GM12878 (cell line): Measurements from ENCODE around the gene RIMBP2. TPM values are rescaled to one million over a fixed set of nuclear protein-coding genes. Genes with fewer than 3 reads are reported as not detected.

ENCODE experiments used
- ATAC-seq: fragments of 200-7000 bp; cut with Tn5 transposase; 3 replicates; pipeline ENCODE4 v1.9.1; 2020; ENCODE audit warnings: mild to moderate bottlenecking, moderate library complexity
- BruUV-seq: library from RNA; stranded (reverse); fragments of 400-500 nt; replicated peaks from 2 replicates; lab custom pipeline; 2021; lab: Mats Ljungman, UMichigan
- CTCF ChIA-PET: fragments of 300-600 bp; sonication (Branson Sonifier 250); formaldehyde crosslinking; extraction: SDS; loops from one replicate; lab custom pipeline; 2021; ENCODE audit warnings: inconsistent platforms; lab: Yijun Ruan, JAX
- POLR2A ChIA-PET: fragments of 350-600 bp; formaldehyde crosslinking; extraction: SDS; loops from one replicate; lab custom pipeline; 2021; ENCODE audit warnings: inconsistent platforms; lab: Charles Lee
- RAD21 ChIA-PET: fragments of 300-600 bp; sonication (Branson Sonifier 250); formaldehyde crosslinking; loops from one replicate; lab custom pipeline; 2023; ENCODE audit warnings: antibody characterized with exemption; ENCODE audit not compliant: unreplicated experiment; lab: Charles Lee
- SMC1A ChIA-PET: fragments of 300-600 bp; sonication (Branson Sonifier 250); formaldehyde crosslinking; loops from one replicate; lab custom pipeline; 2023; ENCODE audit not compliant: unreplicated experiment, uncharacterized antibody; lab: Charles Lee
- DNase-seq: peaks from one replicate; pipeline ENCODE4 v3.0.0-alpha.2; 2011; ENCODE audit warnings: low read depth, low spot score
- FAIRE-seq: peaks from 3 replicates; lab custom pipeline; 2011; peaks lifted over from hg19 to GRCh38; lab: Jason Lieb, UNC
- H2AFZ ChIP-seq: 2 replicates; pipeline ENCODE4 v1.6.0; 2011; ENCODE audit warnings: low read depth, low read length, control low read depth; ENCODE audit not compliant: control insufficient read depth
- H3K27ac ChIP-seq: 2 replicates; pipeline ENCODE4 v1.5.1; 2011; ENCODE audit warnings: control low read depth; ENCODE audit not compliant: control insufficient read depth, insufficient read depth
- H3K27me3 ChIP-seq, 2 experiments: replicated peaks in 1 of 2; 2 replicates each; pipeline versions ENCODE4 v1.6.0 to v1.6.1; 2011; ENCODE audit warnings: low read length in 1 of 2; ENCODE audit not compliant: control insufficient read depth in 2 of 2, insufficient read depth in 2 of 2
- H3K36me3 ChIP-seq, 2 experiments: 2 replicates each; pipeline ENCODE4 v1.5.1; 2011; ENCODE audit warnings: low read length in 1 of 2; ENCODE audit not compliant: control insufficient read depth in 2 of 2, insufficient read depth in 2 of 2
- H3K4me1 ChIP-seq: 2 replicates; pipeline ENCODE4 v1.6.1; 2011; ENCODE audit warnings: mild to moderate bottlenecking, low read length, moderate library complexity, mixed read lengths; ENCODE audit not compliant: control insufficient read depth, insufficient read depth
- H3K4me2 ChIP-seq: 2 replicates; pipeline ENCODE4 v1.6.0; 2011; ENCODE audit warnings: control low read depth; ENCODE audit not compliant: control insufficient read depth, insufficient read depth
- H3K4me3 ChIP-seq: fragments of 200-600 bp; sonication (generic); 2 replicates; pipeline ENCODE4 v1.5.1; 2016
- H3K79me2 ChIP-seq: 2 replicates; pipeline ENCODE4 v1.6.0; 2011; ENCODE audit warnings: low read length; ENCODE audit not compliant: control insufficient read depth, insufficient read depth
- H3K9ac ChIP-seq: 2 replicates; pipeline ENCODE4 v1.8.0; 2011; ENCODE audit warnings: low read length, control low read depth, mixed read lengths; ENCODE audit not compliant: control insufficient read depth, insufficient read depth
- H3K9me3 ChIP-seq: replicated peaks from 3 replicates; pipeline ENCODE4 v1.5.1; 2011; ENCODE audit warnings: mild to moderate bottlenecking, low read length; ENCODE audit not compliant: control insufficient read depth, insufficient read depth
- H4K20me1 ChIP-seq: 2 replicates; pipeline ENCODE4 v1.6.0; 2011; ENCODE audit not compliant: control insufficient read depth, insufficient read depth
- BMI1 ChIP-seq: fragments of 450-650 bp; IDR thresholded peaks from 2 replicates; pipeline ENCODE4 v1.6.1; 2016; ENCODE audit warnings: mild to moderate bottlenecking, moderate library complexity, borderline replicate concordance
- CHD2 ChIP-seq: IDR thresholded peaks from 2 replicates; pipeline ENCODE4 v1.6.1; 2011; ENCODE audit warnings: low read depth, low read length, improper control_type of control experiment, borderline replicate concordance
- CREM ChIP-seq: IDR thresholded peaks from 2 replicates; pipeline ENCODE4 v1.6.1; 2014; ENCODE audit warnings: antibody characterized with exemption, low read depth
- NFIC ChIP-seq: IDR thresholded peaks from 2 replicates; pipeline ENCODE4 v1.6.1; 2012; ENCODE audit warnings: low read depth, mild to moderate bottlenecking, inconsistent platforms, low read length, moderate library complexity
- NFXL1 ChIP-seq: fragments of 450-650 bp; IDR thresholded peaks from 2 replicates; pipeline ENCODE4 v1.6.1; 2017; ENCODE audit warnings: antibody characterized with exemption, mild to moderate bottlenecking, borderline replicate concordance
- NR2C1 ChIP-seq: fragments of 450-650 bp; IDR thresholded peaks from 2 replicates; pipeline ENCODE4 v1.6.1; 2017; ENCODE audit warnings: antibody characterized with exemption, mild to moderate bottlenecking, moderate library complexity
- RB1 ChIP-seq: fragments of 450-650 bp; formaldehyde crosslinking; IDR thresholded peaks from 2 replicates; pipeline ENCODE4 v1.6.1; 2017; ENCODE audit warnings: mild to moderate bottlenecking, borderline replicate concordance
- SIN3A ChIP-seq: IDR thresholded peaks from 2 replicates; pipeline ENCODE4 v1.6.1; 2012; ENCODE audit warnings: low read depth, low read length, improper control_type of control experiment
- YBX1 ChIP-seq: fragments of 450-650 bp; IDR thresholded peaks from 2 replicates; pipeline ENCODE4 v1.6.1; 2016; ENCODE audit warnings: antibody characterized with exemption
- ZZZ3 ChIP-seq: IDR thresholded peaks from 2 replicates; pipeline ENCODE4 v1.6.1; 2011; ENCODE audit warnings: low read depth; ENCODE audit not compliant: control insufficient read depth, insufficient read length
- WGBS: methylation state at CpG from one replicate; pipeline ENCODE4 v1.1.6; 2016; ENCODE audit warnings: low lambda C conversion rate; ENCODE audit not compliant: insufficient replicate concordance, insufficient coverage; ENCODE audit errors: missing lambda C conversion rate; 5-methylcytosine and 5-hydroxymethylcytosine counted together
- in situ Hi-C: fragments of 300-500 bp; cut with MboI; formaldehyde crosslinking; loops from 9 replicates; pipeline ENCODE4 v1.14.3; 2018; ENCODE audit warnings: mixed read lengths
- intact Hi-C: fragments of 100-400 bp; cut with micrococcal nuclease; formaldehyde crosslinking; loops from one replicate; pipeline ENCODE4 v1.14.2; 2022; ENCODE audit not compliant: unreplicated experiment
- polyA plus RNA-seq, 11 experiments: library from polyadenylated mRNA; depleted of rRNA in 4 of 11; unstranded in 6 of 11; stranded (reverse) in 5 of 11; fragments of >200 nt; fragmentation: Nextera tagmentation in 4 of 11; fragmentation: Illumina TruSeq in 1 of 11; extraction: Ambion mirVana in 4 of 11; extraction: Trizol in 1 of 11; gene quantifications; 1 replicate in 1 of 11; 2 replicates in 10 of 11; pipeline versions ENCODE4 v1.2.1 to v1.2.3, GENCODE V29; 2011 to 2016; ENCODE audit warnings: inconsistent platforms in 2 of 11, missing spikeins in 2 of 11, low read depth in 1 of 11
- total RNA-seq, 4 experiments: library from RNA; depleted of rRNA in 3 of 4; stranded (reverse); fragments of >200 nt in 3 of 4; fragmentation: Illumina TruSeq in 1 of 4; extraction: Trizol in 1 of 4; gene quantifications; 2 replicates each; pipeline versions ENCODE4 v1.2.1 to v1.2.3, GENCODE V29; 2013 to 2021
- TF ChIP-seq, protein P1 (sequence below): IDR thresholded peaks from 2 replicates; pipeline ENCODE4 v1.6.1; 2011; ENCODE audit warnings: mild to moderate bottlenecking, low read depth, low read length, moderate library complexity; ENCODE audit not compliant: insufficient replicate concordance
- TF ChIP-seq, protein P2 (sequence below): IDR thresholded peaks from 2 replicates; pipeline ENCODE4 v1.6.1; 2012; ENCODE audit warnings: low read depth, low read length, improper control_type of control experiment

Gene RIMBP2
- total and polyA plus RNA-seq, 10 of the 15 experiments (the other 5 are each of a cell fraction or from before 2014, with no cell fraction given), result 0.04 to 2.9 (median 0.07) TPM; not detected in 1

DNA sequence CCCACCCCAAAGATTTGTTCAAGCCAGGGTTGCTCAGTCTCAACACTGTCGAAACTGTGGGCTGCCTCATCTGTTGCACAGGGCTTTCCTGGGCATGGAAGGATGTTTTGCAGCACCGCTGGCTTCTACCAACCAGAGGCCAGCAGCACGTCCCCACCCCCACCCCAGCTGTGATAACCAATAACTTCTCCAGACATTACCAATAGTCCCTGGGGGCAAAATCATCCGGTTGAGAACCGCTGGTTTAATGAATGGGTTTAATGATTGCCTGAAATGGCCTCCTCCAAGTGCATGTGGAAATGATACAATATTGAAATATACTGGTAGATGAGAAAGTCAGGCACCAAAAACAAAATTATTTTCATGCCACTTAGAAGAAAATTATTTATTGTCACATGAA lies 44.5 kb downstream of the RIMBP2 start (continued):
- TF ChIP-seq, protein P1, sequence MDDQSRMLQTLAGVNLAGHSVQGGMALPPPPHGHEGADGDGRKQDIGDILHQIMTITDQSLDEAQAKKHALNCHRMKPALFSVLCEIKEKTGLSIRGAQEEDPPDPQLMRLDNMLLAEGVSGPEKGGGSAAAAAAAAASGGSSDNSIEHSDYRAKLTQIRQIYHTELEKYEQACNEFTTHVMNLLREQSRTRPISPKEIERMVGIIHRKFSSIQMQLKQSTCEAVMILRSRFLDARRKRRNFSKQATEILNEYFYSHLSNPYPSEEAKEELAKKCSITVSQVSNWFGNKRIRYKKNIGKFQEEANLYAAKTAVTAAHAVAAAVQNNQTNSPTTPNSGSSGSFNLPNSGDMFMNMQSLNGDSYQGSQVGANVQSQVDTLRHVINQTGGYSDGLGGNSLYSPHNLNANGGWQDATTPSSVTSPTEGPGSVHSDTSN, result no peak
- TF ChIP-seq SIN3A (no peak), BMI1 (no peak)

DNA sequence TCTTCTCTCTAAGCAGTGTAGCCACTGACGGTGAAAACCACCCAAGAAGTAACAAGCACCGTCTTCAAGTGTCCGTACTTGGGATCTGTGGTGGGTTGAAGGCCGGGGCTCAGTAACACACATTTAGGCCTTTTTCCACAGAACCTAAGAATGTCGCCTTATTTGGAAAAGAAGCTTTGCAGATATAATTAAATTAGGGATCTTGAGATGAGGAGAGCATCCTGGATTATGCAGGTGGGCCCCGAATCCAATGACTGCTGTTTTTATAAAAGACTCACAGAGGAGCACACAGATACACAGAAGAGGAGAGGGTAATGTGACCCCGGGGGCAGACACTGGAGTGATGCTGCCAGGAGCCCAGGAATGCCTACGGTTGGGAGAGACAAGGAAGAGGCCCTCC lies 46.3 kb downstream of the RIMBP2 start:
- H4K20me1 ChIP-seq, result no peaks in the 10 kb centered on the region
- no peaks in the 10 kb centered on the region for H3K27me3 ChIP-seq
- H3K9me3 ChIP-seq, result no peaks in the 10 kb centered on the region; the same call in 2 of the 3 replicates
- in situ Hi-C loops, result no loop called here
- ChIA-PET POLR2A (no interaction called here), CTCF (interaction anchor here (0.9 kb wide), 1 partner anchor 12 kb away, joined by 3 read pairs; no protein-coding TSS in a partner anchor), RAD21 (no interaction called here), SMC1A (interaction anchor here (1.2 kb wide), 1 partner anchor 17 kb away, joined by 3 read pairs; no protein-coding TSS in a partner anchor)
- BruUV-seq, result no TSS peak
- no peak overlapping the region for H3K9ac ChIP-seq
- WGBS, result 29% methylated on average over 8 of the region's 8 CpGs
- H3K4me2 ChIP-seq, result no peak overlapping the region
- H3K36me3 ChIP-seq, result no peaks in the 10 kb centered on the region
- FAIRE-seq (no peak), DNase-seq (no peak), ATAC-seq (no peak)
- intact Hi-C loops, result no loop called here
- H3K4me1 ChIP-seq, result no peaks in the 10 kb centered on the region
- H2AFZ ChIP-seq, result no peak overlapping the region
- TF ChIP-seq ZZZ3 (no peak), CHD2 (no peak), RB1 (no peak), YBX1 (no peak), NR2C1 (no peak), NFXL1 (no peak), CREM (no peak), NFIC (no peak)
- TF ChIP-seq, protein P2, sequence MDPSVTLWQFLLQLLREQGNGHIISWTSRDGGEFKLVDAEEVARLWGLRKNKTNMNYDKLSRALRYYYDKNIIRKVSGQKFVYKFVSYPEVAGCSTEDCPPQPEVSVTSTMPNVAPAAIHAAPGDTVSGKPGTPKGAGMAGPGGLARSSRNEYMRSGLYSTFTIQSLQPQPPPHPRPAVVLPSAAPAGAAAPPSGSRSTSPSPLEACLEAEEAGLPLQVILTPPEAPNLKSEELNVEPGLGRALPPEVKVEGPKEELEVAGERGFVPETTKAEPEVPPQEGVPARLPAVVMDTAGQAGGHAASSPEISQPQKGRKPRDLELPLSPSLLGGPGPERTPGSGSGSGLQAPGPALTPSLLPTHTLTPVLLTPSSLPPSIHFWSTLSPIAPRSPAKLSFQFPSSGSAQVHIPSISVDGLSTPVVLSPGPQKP, result no peak
- no peak overlapping the region for H3K4me3 ChIP-seq
- no peaks in the 10 kb centered on the region for H3K79me2 ChIP-seq
- H3K27ac ChIP-seq, result no peak overlapping the region
